HCT116 (cell line): ENCODE results near the gene LRRD1.

Experiments
- CTCF ChIP-seq, 3 experiments: fragments of 200-600 bp in 1 of 3; sonication (generic) in 1 of 3; IDR thresholded peaks in 2 of 3; conservative IDR thresholded peaks in 1 of 3; 2 replicates each; pipeline ENCODE4 v1.5.1; 2012 to 2017; ENCODE audit warnings: low read depth in 2 of 3, low read length in 2 of 3, antibody characterized with exemption in 1 of 3, borderline replicate concordance in 1 of 3, control low read depth in 1 of 3, mild to moderate bottlenecking in 1 of 3, mixed read lengths in 1 of 3, mixed run types in 1 of 3, moderate library complexity in 1 of 3; ENCODE audit not compliant: insufficient read depth in 1 of 3
- EGR1 ChIP-seq: IDR thresholded peaks from 2 replicates; pipeline ENCODE4 v1.6.1; 2012; ENCODE audit warnings: low read depth
- EZH2 ChIP-seq: fragments of 200-600 bp; sonication (generic); IDR thresholded peaks from 2 replicates; pipeline ENCODE4 v1.6.1; 2017; ENCODE audit warnings: antibody characterized with exemption, mixed run types
- JUND ChIP-seq: IDR thresholded peaks from 2 replicates; pipeline ENCODE4 v1.6.1; 2012
- MAX ChIP-seq: IDR thresholded peaks from 2 replicates; pipeline ENCODE4 v1.6.1; 2012
- POLR2AphosphoS5 ChIP-seq: IDR thresholded peaks from 2 replicates; pipeline ENCODE4 v1.6.1; 2011; ENCODE audit warnings: mild to moderate bottlenecking, low read depth, low read length, moderate library complexity
- YY1 ChIP-seq: IDR thresholded peaks from 2 replicates; pipeline ENCODE4 v1.6.1; 2011; ENCODE audit warnings: low read length, low read depth, moderate library complexity, mild to moderate bottlenecking; ENCODE audit not compliant: insufficient replicate concordance; ENCODE audit errors: extremely low read depth

GRCh38 chr7:92205987-92206386, 27.0 kb upstream of the LRRD1 start:
- TF ChIP-seq CTCF (IDR thresholded peaks at IDR 0.05 in 2 of 3, conservative IDR thresholded peaks at IDR 0.05 in 1 of 3; ENCODE audit: borderline replicate concordance in 1 of 3, insufficient read depth in 1 of 3, low read depth in 2 of 3, low read length in 2 of 3) (no peak), EZH2 (no peak), MAX (no peak), YY1 (no peak), POLR2AphosphoS5 (no peak), JUND (no peak), EGR1 (no peak)
